Neural progenitor cell (in vitro differentiated cells): Measurements from ENCODE around the gene GPR37L1. TPM values are rescaled to one million over a fixed set of nuclear protein-coding genes. Genes with fewer than 3 reads are reported as not detected.

ENCODE experiments used
- DNase-seq: peaks from one replicate; pipeline ENCODE4 v3.0.0-alpha.2; 2016; ENCODE audit warnings: low spot score
- H2AFZ ChIP-seq: fragments of 200-600 bp; sonication (generic); replicated peaks from 2 replicates; pipeline ENCODE4 v1.6.1; 2016; ENCODE audit warnings: antibody characterized with exemption
- H3F3A ChIP-seq: fragments of 200-600 bp; sonication (generic); 2 replicates; pipeline ENCODE4 v1.6.1; 2016; ENCODE audit warnings: antibody characterized with exemption, low read depth
- H3K27ac ChIP-seq: fragments of 200-600 bp; sonication (generic); 2 replicates; pipeline ENCODE4 v1.5.1; 2016; ENCODE audit warnings: mild to moderate bottlenecking
- H3K27me3 ChIP-seq: fragments of 200-600 bp; sonication (generic); 2 replicates; pipeline ENCODE4 v1.6.1; 2016; ENCODE audit warnings: mild to moderate bottlenecking, moderate library complexity
- H3K36me3 ChIP-seq: fragments of 200-600 bp; sonication (generic); 2 replicates; pipeline ENCODE4 v1.5.1; 2016
- H3K4me1 ChIP-seq: fragments of 200-600 bp; sonication (generic); 2 replicates; pipeline ENCODE4 v1.6.1; 2016; ENCODE audit warnings: mixed run types
- H3K4me2 ChIP-seq: fragments of 200-600 bp; sonication (generic); 2 replicates; pipeline ENCODE4 v1.6.1; 2016
- H3K4me3 ChIP-seq: fragments of 200-600 bp; sonication (generic); 2 replicates; pipeline ENCODE4 v1.5.1; 2016
- H3K79me2 ChIP-seq: fragments of 200-600 bp; sonication (generic); 2 replicates; pipeline ENCODE4 v1.6.1; 2016; ENCODE audit warnings: low read depth
- H3K9ac ChIP-seq: fragments of 200-600 bp; sonication (generic); 2 replicates; pipeline ENCODE4 v1.6.1; 2016
- H3K9me3 ChIP-seq: fragments of 200-600 bp; sonication (generic); 2 replicates; pipeline ENCODE4 v1.5.1; 2016; ENCODE audit warnings: low read depth
- H4K20me1 ChIP-seq: fragments of 200-600 bp; sonication (generic); 2 replicates; pipeline ENCODE4 v1.6.1; 2016; ENCODE audit warnings: low read depth
- H3K27ac Mint-ChIP-seq: 3 replicates; pipeline ENCODE4 v1.8.0; 2021; ENCODE audit warnings: mixed read lengths
- H3K27me3 Mint-ChIP-seq: 2 replicates; pipeline ENCODE4 v1.8.0; 2022; ENCODE audit warnings: low read depth, mild to moderate bottlenecking, inconsistent platforms, moderate library complexity, mixed read lengths; ENCODE audit not compliant: insufficient read depth
- H3K36me3 Mint-ChIP-seq: 3 replicates; pipeline ENCODE4 v1.8.0; 2021; ENCODE audit warnings: mixed read lengths
- H3K4me1 Mint-ChIP-seq: 3 replicates; pipeline ENCODE4 v1.8.0; 2021; ENCODE audit warnings: mixed read lengths
- H3K4me3 Mint-ChIP-seq: 3 replicates; pipeline ENCODE4 v1.8.0; 2021; ENCODE audit warnings: mild to moderate bottlenecking, moderate library complexity, mixed read lengths
- H3K9me3 Mint-ChIP-seq: 3 replicates; pipeline ENCODE4 v1.8.0; 2020; ENCODE audit warnings: mixed read lengths
- CTCF ChIP-seq: fragments of 200-600 bp; sonication (generic); IDR thresholded peaks from 2 replicates; pipeline ENCODE4 v1.5.1; 2017; ENCODE audit warnings: antibody characterized with exemption, mild to moderate bottlenecking
- EZH2 ChIP-seq: fragments of 200-600 bp; sonication (generic); IDR thresholded peaks from 2 replicates; pipeline ENCODE4 v1.6.1; 2017; ENCODE audit warnings: antibody characterized with exemption, mild to moderate bottlenecking, moderate library complexity
- EZH2phosphoT487 ChIP-seq: fragments of 200-600 bp; sonication (generic); IDR thresholded peaks from 2 replicates; pipeline ENCODE4 v1.6.1; 2017; ENCODE audit warnings: antibody characterized with exemption
- total RNA-seq: library from RNA; depleted of rRNA; stranded (reverse); fragments of >200 nt; gene quantifications from 2 replicates; pipeline ENCODE4 v1.2.3, GENCODE V29; 2015; ENCODE audit warnings: low replicate concordance

GPR37L1 gene
- total RNA-seq, 1 donor from 2014 or later: not detected

- H3K27ac ChIP-seq: no peak overlapping the region
- peak overlapping the region; percentile 66 for H2AFZ ChIP-seq
- Mint-ChIP-seq H3K4me1 (peaks cover 15% of the 10 kb centered on the region), H3K27me3 (peaks cover 3% of the 10 kb centered on the region), H3K9me3 (no peaks in the 10 kb centered on the region), H3K4me3 (no peak overlapping the region), H3K27ac (no peak overlapping the region), H3K36me3 (no peaks in the 10 kb centered on the region)
- H3K4me1 ChIP-seq: peaks cover 24% of the 10 kb centered on the region
- TF ChIP-seq EZH2phosphoT487 (no peak), CTCF (peak; percentile 6)
- H3K36me3 ChIP-seq: no peaks in the 10 kb centered on the region
- peaks cover 27% of the 10 kb centered on the region for H3F3A ChIP-seq
- no peaks in the 10 kb centered on the region for H3K27me3 ChIP-seq
- H3K9me3 ChIP-seq: no peaks in the 10 kb centered on the region
- no peak overlapping the region for H3K9ac ChIP-seq
- no peak overlapping the region for H3K4me3 ChIP-seq
- DNase-seq: no peak
- no peaks in the 10 kb centered on the region for H3K79me2 ChIP-seq
- no peaks in the 10 kb centered on the region for H4K20me1 ChIP-seq
- H3K4me2 ChIP-seq: peak overlapping the region; percentile 47
These were observed 21.5 kb upstream of the GPR37L1 start for GRCh38 chr1:202101184-202101583.

GRCh38 chr1:202104073-202104472 is 18.6 kb upstream of the GPR37L1 start:
- no peaks in the 10 kb centered on the region for H3K79me2 ChIP-seq
- Mint-ChIP-seq H3K4me1 (peaks cover 36% of the 10 kb centered on the region), H3K27me3 (peaks cover 11% of the 10 kb centered on the region), H3K36me3 (no peaks in the 10 kb centered on the region), H3K4me3 (no peak overlapping the region), H3K27ac (peak overlapping the region; percentile 92), H3K9me3 (no peaks in the 10 kb centered on the region)
- no peaks in the 10 kb centered on the region for H3K36me3 ChIP-seq
- peaks cover 43% of the 10 kb centered on the region for H3K4me1 ChIP-seq
- H3K9me3 ChIP-seq: no peaks in the 10 kb centered on the region
- H3K27me3 ChIP-seq: no peaks in the 10 kb centered on the region
- TF ChIP-seq EZH2phosphoT487 (no peak), EZH2 (no peak), CTCF (no peak)
- no peak overlapping the region for H3K4me2 ChIP-seq
- no peak for DNase-seq
- H3F3A ChIP-seq: peaks cover 40% of the 10 kb centered on the region
- no peak overlapping the region for H3K27ac ChIP-seq
- no peak overlapping the region for H2AFZ ChIP-seq
- no peak overlapping the region for H3K4me3 ChIP-seq
- no peaks in the 10 kb centered on the region for H4K20me1 ChIP-seq
- no peak overlapping the region for H3K9ac ChIP-seq

DNA sequence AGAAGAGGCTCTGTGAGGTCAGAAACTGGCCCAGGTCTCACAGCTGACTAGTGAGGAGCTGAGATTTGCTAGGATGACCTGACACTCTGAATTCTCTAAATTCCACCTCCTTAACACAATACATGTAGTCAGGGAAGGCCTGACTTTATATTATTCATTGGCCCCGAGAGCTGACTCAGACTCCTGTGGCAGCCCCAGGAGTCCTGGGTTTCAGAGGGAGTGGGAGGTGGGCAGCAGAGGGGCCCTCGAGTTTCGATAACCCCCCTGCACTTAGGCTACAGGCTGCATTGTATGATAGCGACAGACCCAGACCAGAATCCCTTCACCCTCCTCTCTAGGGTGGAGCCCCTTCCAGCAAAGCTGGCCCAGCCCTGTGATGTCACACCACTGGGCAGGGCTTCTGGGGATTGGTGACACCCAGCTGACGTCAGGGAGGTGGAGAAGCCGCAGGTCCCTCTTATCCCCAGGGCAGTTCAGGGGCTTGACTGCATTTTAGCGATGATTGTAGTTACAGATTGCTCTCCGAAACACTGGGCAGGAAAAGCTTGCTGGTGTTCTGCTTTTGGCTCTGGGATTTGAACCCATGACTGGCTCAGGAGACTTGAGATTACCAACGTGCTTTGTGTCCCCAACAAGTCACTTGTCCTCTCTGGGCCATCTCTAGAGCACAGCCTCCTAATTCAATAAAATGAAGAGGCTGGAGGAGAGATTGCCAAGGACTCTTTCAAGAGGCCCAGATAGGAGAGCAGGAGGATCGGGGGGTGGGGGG is 17.0 kb upstream of the GPR37L1 start:
- DNase-seq: peak; percentile 91
- Histone ChIP-seq H3K4me1 (peaks cover 43% of the 10 kb centered on the region), H3K9me3 (no peaks in the 10 kb centered on the region), H3K79me2 (no peaks in the 10 kb centered on the region), H3K9ac (no peak overlapping the region), H2AFZ (peak overlapping the region; percentile 22), H4K20me1 (no peaks in the 10 kb centered on the region), H3K27ac (peak overlapping the region; percentile 47), H3K4me3 (peak overlapping the region; percentile 15), H3K27me3 (no peaks in the 10 kb centered on the region), H3K4me2 (peak overlapping the region; percentile 61), H3K36me3 (no peaks in the 10 kb centered on the region), H3F3A (peaks cover 40% of the 10 kb centered on the region)
- peak overlapping the region; percentile 85 for H3K27ac Mint-ChIP-seq
- peaks cover 11% of the 10 kb centered on the region for H3K27me3 Mint-ChIP-seq
- H3K4me3 Mint-ChIP-seq: no peak overlapping the region
- peaks cover 43% of the 10 kb centered on the region for H3K4me1 Mint-ChIP-seq
- H3K36me3 Mint-ChIP-seq: no peaks in the 10 kb centered on the region
- H3K9me3 Mint-ChIP-seq: no peaks in the 10 kb centered on the region
- TF ChIP-seq EZH2 (no peak), CTCF (no peak), EZH2phosphoT487 (no peak)
